Adipose tissue (tissue), 3 donors: ENCODE data around the gene OR2H1. TPM values are rescaled to one million over a fixed set of nuclear protein-coding genes. Genes with fewer than 3 reads are reported as not detected.

ENCODE experiments used
- H3K27ac ChIP-seq: one replicate; pipeline ENCODE4 v1.5.1; 2013; ENCODE audit warnings: low read depth, low read length
- WGBS, 3 donors: extraction: QIAGEN DNeasy Blood & Tissue Kit; methylation state at CpG; one replicate each; pipeline ENCODE4 v1.1.7; 2013; 5-methylcytosine and 5-hydroxymethylcytosine counted together
- polyA plus RNA-seq, 3 donors: library from polyadenylated mRNA; stranded (reverse); fragments of 200-250 nt; gene quantifications; one replicate each; pipeline ENCODE4 v1.2.3, GENCODE V29; 2013
- donor health status: healthy with polysubstance abuse.
- donor health status: Bipolar disorder and iron deficiency.
- donor health status: healthy.

Gene OR2H1
- polyA plus RNA-seq, 3 donors, result not detected

GRCh38 chr6:29502597-29502996 is 45.6 kb downstream of the OR2H1 start:
- H3K27ac ChIP-seq, result no peak overlapping the region
- 88 to 95% (median 91%) methylated on average over 5 of the region's 5 CpGs for WGBS, 3 donors

- no peak overlapping the region for H3K27ac ChIP-seq
- WGBS, 3 donors, result 12 to 69% (median 54%) methylated on average over 2 of the region's 2 CpGs
These were observed 48.0 kb downstream of the OR2H1 start for GRCh38 chr6:29504961-29505360.

- 89 to 96% (median 94%) methylated on average over 3 of the region's 3 CpGs for WGBS, 3 donors
These were observed 48.9 kb downstream of the OR2H1 start for GRCh38 chr6:29505808-29506207.

GRCh38 chr6:29506446-29507067 is 49.6 kb downstream of the OR2H1 start:
- no peak overlapping the region for H3K27ac ChIP-seq

More at GRCh38 chr6:29505808-29506207, 48.9 kb downstream of the OR2H1 start:
- no peak overlapping the region for H3K27ac ChIP-seq

GRCh38 chr6:29507319-29507718 is 50.4 kb downstream of the OR2H1 start:
- 72 to 84% (median 77%) methylated on average over 5 of the region's 5 CpGs for WGBS, 3 donors
- no peak overlapping the region for H3K27ac ChIP-seq

More at GRCh38 chr6:29506446-29507067, 49.6 kb downstream of the OR2H1 start:
- 72 to 89% (median 78%) methylated on average over 11 of the region's 11 CpGs for WGBS, 3 donors

GRCh38 chr6:29509239-29509638 is 52.3 kb downstream of the OR2H1 start:
- H3K27ac ChIP-seq, result no peak overlapping the region
- 75 to 88% (median 78%) methylated on average over 6 of the region's 6 CpGs for WGBS, 3 donors

- 73 to 83% (median 83%) methylated on average over 9 of the region's 9 CpGs for WGBS, 3 donors
- H3K27ac ChIP-seq, result no peak overlapping the region
These were observed 52.8 kb downstream of the OR2H1 start for GRCh38 chr6:29509711-29510110.

GRCh38 chr6:29510202-29510601 is 53.2 kb downstream of the OR2H1 start:
- no peak overlapping the region for H3K27ac ChIP-seq
- 41 to 78% (median 43%) methylated on average over 4 of the region's 4 CpGs for WGBS, 3 donors

- H3K27ac ChIP-seq, result no peak overlapping the region
- 75 to 88% (median 83%) methylated on average over 2 of the region's 2 CpGs for WGBS, 3 donors
These were observed 53.9 kb downstream of the OR2H1 start for GRCh38 chr6:29510746-29511300.

Other genes with a start within 250 kb of the OR2H1 start
- not detected for gene OR14J1, start 155.5 kb upstream of the OR2H1 start, polyA plus RNA-seq
- gene OR5V1, start 88.3 kb upstream of the OR2H1 start, polyA plus RNA-seq, result not detected
- not detected for gene OR12D3, start 81.9 kb upstream of the OR2H1 start, polyA plus RNA-seq
- not detected for gene OR12D2, start 61.5 kb upstream of the OR2H1 start, polyA plus RNA-seq
- not detected for gene OR12D1, start 42.2 kb upstream of the OR2H1 start, polyA plus RNA-seq
- not detected for gene OR10C1, start 17.8 kb upstream of the OR2H1 start, polyA plus RNA-seq
- gene OR11A1, start 84 bp upstream of the OR2H1 start, polyA plus RNA-seq, result not detected
- under 1 TPM in 1 of 3 donors, not detected in 2; 0.34 TPM for gene MAS1L, start 30.8 kb downstream of the OR2H1 start, polyA plus RNA-seq
- gene UBD, start 102.6 kb downstream of the OR2H1 start, polyA plus RNA-seq, result 1 to 10 TPM in 1 of 3 donors, under 1 TPM in 2; 0.67 to 2.4 (median 0.77) TPM
- gene OR2H2, start 128.0 kb downstream of the OR2H1 start, polyA plus RNA-seq, result not detected
- gene GABBR1, start 176.0 kb downstream of the OR2H1 start, polyA plus RNA-seq, result 10 to 100 TPM in 2 of 3 donors, 1 to 10 TPM in 1; 7.0 to 35.0 (median 17.7) TPM
- not detected for gene MOG, start 199.9 kb downstream of the OR2H1 start, polyA plus RNA-seq
- under 1 TPM in 2 of 3 donors, not detected in 1; 0.34 to 0.61 TPM for gene ZFP57, start 224.0 kb downstream of the OR2H1 start, polyA plus RNA-seq